ENCODE results near the gene TBX21. TPM values are rescaled to one million over a fixed set of nuclear protein-coding genes. Genes with fewer than 3 reads are reported as not detected.

The TBX21 gene
- total and polyA plus RNA-seq, 3 experiments from 2014 or later: 37.8 to 59.6 (median 39.8) TPM

DNA sequence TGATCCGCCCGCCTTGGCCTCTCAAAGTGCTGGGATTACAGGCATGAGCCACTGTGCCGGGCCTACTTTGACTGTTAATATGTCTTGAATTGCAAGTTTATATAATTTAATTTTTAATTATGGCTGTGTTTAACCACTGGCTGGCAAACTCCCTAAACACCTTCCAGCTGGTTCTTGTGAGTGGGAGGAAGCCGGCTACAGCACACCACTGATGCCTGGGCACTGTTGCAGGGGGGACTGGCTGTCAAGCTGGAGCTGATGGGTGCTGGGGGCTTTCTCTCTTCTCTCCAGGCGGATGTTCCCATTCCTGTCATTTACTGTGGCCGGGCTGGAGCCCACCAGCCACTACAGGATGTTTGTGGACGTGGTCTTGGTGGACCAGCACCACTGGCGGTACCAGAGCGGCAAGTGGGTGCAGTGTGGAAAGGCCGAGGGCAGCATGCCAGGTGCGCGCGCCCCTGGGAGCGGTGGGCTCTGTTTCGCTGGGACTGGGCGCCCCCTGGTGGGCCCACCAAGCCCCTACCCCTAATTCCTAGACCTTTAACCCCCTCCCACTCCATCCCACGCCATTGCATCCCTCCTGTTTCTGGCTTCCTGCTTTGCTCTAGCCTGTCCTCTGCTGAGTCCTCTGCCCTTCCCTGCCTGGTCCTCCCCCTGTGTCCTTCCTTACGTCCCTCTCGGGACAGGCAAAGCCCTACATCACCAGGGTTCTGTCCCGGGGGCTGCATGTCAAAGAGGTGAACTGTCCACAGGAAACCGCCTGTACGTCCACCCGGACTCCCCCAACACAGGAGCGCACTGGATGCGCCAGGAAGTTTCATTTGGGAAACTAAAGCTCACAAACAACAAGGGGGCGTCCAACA lies 9.5 kb downstream of the TBX21 start:
- ChIA-PET POLR2A (interaction anchor here (0.7 to 2.1 kb wide), 2 partner anchors 10 to 90 kb away, joined by 5 to 19 read pairs; partner anchors contain the start of gene TBX21), CTCF (interaction anchor here (0.7 to 8.7 kb wide), 9 partner anchors 10 to 79 kb away, joined by 3 to 77 read pairs (median 7); partner anchors contain the start of gene TBX21)
- DNase-seq: peak in 4 of 5 donors; percentile 43 to 69 (median 44)
- Histone ChIP-seq H3K4me3 (ENCODE audit: low read length) (no peak overlapping the region), H3K27me3 (ENCODE audit: insufficient read depth, low read length, poor library complexity, severe bottlenecking) (no peaks in the 10 kb centered on the region), H3K9me3 (ENCODE audit: low read length) (no peaks in the 10 kb centered on the region), H3K36me3 (ENCODE audit: insufficient read depth, low read length) (peaks cover 6% of the 10 kb centered on the region), H3K27ac (ENCODE audit: low read depth, low read length) (no peak overlapping the region), H3K4me1 (ENCODE audit: insufficient read depth, low read length) (peaks cover 22% of the 10 kb centered on the region)
- Mint-ChIP-seq H3K9me3 (no peaks in the 10 kb centered on the region), H3K4me1 (peaks cover 36 to 49% (median 43%) of the 10 kb centered on the region in 3 donors), H3K4me3 (peak overlapping the region; percentile 56 to 88 (median 74)), H3K27me3 (peaks cover 0 to 3% of the 10 kb centered on the region in 2 donors), H3K36me3 (peaks cover 0 to 52% (median 0%) of the 10 kb centered on the region in 3 donors), H3K27ac (peak overlapping the region; percentile 43 to 96 (median 92))

DNA sequence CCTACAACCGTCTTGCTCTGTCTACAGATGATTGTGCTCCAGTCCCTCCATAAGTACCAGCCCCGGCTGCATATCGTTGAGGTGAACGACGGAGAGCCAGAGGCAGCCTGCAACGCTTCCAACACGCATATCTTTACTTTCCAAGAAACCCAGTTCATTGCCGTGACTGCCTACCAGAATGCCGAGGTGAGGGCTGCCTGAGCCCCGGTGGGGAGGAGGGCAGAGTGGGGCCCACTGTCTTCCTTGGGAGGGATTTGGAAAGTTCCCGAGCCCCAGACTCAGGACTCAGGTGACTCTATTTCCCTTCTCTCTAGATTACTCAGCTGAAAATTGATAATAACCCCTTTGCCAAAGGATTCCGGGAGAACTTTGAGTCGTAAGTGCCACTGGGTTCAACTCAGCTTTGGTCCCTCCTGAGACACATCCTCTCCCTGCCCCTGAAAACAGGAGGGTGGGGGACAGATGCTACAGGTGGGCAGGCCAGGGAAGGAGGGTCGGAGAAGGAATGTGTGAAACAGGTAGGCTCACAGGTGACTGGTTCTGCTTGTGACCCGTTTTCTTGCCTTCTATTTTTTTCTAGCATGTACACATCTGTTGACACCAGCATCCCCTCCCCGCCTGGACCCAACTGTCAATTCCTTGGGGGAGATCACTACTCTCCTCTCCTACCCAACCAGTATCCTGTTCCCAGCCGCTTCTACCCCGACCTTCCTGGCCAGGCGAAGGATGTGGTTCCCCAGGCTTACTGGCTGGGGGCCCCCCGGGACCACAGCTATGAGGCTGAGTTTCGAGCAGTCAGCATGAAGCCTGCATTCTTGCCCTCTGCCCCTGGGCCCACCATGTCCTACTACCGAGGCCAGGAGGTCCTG lies 11.4 kb downstream of the TBX21 start:
- Histone ChIP-seq H3K36me3 (ENCODE audit: insufficient read depth, low read length) (peaks cover 6% of the 10 kb centered on the region), H3K4me3 (ENCODE audit: low read length) (no peak overlapping the region), H3K27ac (ENCODE audit: low read depth, low read length) (no peak overlapping the region), H3K27me3 (ENCODE audit: insufficient read depth, low read length, poor library complexity, severe bottlenecking) (no peaks in the 10 kb centered on the region), H3K4me1 (ENCODE audit: insufficient read depth, low read length) (peaks cover 22% of the 10 kb centered on the region), H3K9me3 (ENCODE audit: low read length) (no peaks in the 10 kb centered on the region)
- Mint-ChIP-seq H3K27ac (peak overlapping the region in 6 of 8 donors; percentile 66 to 94 (median 80)), H3K9me3 (no peaks in the 10 kb centered on the region), H3K4me1 (peaks cover 29 to 40% (median 29%) of the 10 kb centered on the region in 3 donors), H3K27me3 (peaks cover 0 to 3% of the 10 kb centered on the region in 2 donors), H3K4me3 (peak overlapping the region in 2 of 7 donors; percentile 39 to 45), H3K36me3 (peaks cover 0 to 52% (median 0%) of the 10 kb centered on the region in 3 donors)
- ChIA-PET POLR2A (interaction anchor here (1.6 kb wide), 1 partner anchor 11 kb away, joined by 3 read pairs; the partner anchor contains the start of gene TBX21), CTCF (interaction anchor here (8.7 kb wide), 1 partner anchor 45 kb away, joined by 77 read pairs; no protein-coding TSS in a partner anchor)
- DNase-seq: no peak

DNA sequence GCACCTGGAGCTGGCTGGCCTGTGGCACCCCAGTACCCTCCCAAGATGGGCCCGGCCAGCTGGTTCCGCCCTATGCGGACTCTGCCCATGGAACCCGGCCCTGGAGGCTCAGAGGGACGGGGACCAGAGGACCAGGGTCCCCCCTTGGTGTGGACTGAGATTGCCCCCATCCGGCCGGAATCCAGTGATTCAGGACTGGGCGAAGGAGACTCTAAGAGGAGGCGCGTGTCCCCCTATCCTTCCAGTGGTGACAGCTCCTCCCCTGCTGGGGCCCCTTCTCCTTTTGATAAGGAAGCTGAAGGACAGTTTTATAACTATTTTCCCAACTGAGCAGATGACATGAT lies 12.0 kb downstream of the TBX21 start:
- ChIA-PET POLR2A (interaction anchor here (1.6 kb wide), 1 partner anchor 12 kb away, joined by 3 read pairs; the partner anchor contains the start of gene TBX21), CTCF (interaction anchor here (0.6 to 8.7 kb wide), 2 partner anchors 11 to 45 kb away, joined by 3 to 77 read pairs; no protein-coding TSS in a partner anchor)
- peak overlapping the region in 1 of 8 donors; percentile 94 for H3K27ac Mint-ChIP-seq
- H3K36me3 Mint-ChIP-seq: peaks cover 0 to 52% (median 0%) of the 10 kb centered on the region in 3 donors
- no peak for DNase-seq
- Histone ChIP-seq H3K27me3 (ENCODE audit: insufficient read depth, low read length, poor library complexity, severe bottlenecking) (no peaks in the 10 kb centered on the region), H3K36me3 (ENCODE audit: insufficient read depth, low read length) (peaks cover 6% of the 10 kb centered on the region), H3K9me3 (ENCODE audit: low read length) (no peaks in the 10 kb centered on the region), H3K4me1 (ENCODE audit: insufficient read depth, low read length) (peaks cover 22% of the 10 kb centered on the region), H3K27ac (ENCODE audit: low read depth, low read length) (no peak overlapping the region), H3K4me3 (ENCODE audit: low read length) (no peak overlapping the region)
- peaks cover 0 to 3% of the 10 kb centered on the region in 2 donors for H3K27me3 Mint-ChIP-seq
- no peak overlapping the region for H3K4me3 Mint-ChIP-seq
- no peaks in the 10 kb centered on the region for H3K9me3 Mint-ChIP-seq
- H3K4me1 Mint-ChIP-seq: peaks cover 28 to 41% (median 29%) of the 10 kb centered on the region in 3 donors

DNA sequence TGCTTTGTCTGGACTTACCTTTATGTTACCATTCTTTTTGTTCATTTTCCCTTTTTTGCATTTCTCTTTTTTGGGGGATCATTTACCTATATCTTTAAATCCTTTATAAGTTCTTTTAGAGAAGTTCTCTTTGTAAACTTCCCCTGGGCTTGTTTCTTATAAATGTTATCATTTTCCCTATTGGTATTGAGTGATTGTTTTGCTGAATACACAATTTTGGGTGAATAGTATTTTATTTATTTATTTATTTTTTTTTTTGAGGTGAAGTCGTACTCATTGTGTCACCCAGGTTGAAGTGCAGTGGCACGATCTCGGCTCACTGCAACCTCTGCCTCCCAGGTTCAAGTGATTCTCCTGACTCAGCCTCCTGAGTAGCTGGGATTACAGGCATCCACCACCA lies 18.4 kb downstream of the TBX21 start:
- POLR2A ChIA-PET: no interaction called here
- Histone ChIP-seq H3K4me3 (ENCODE audit: low read length) (no peak overlapping the region), H3K4me1 (ENCODE audit: insufficient read depth, low read length) (no peaks in the 10 kb centered on the region), H3K27ac (ENCODE audit: low read depth, low read length) (no peak overlapping the region), H3K36me3 (ENCODE audit: insufficient read depth, low read length) (no peaks in the 10 kb centered on the region), H3K27me3 (ENCODE audit: insufficient read depth, low read length, poor library complexity, severe bottlenecking) (no peaks in the 10 kb centered on the region), H3K9me3 (ENCODE audit: low read length) (no peaks in the 10 kb centered on the region)
- no peak for DNase-seq
- Mint-ChIP-seq H3K36me3 (peaks cover 0 to 12% (median 0%) of the 10 kb centered on the region in 3 donors), H3K4me3 (no peak overlapping the region), H3K9me3 (peaks cover 0 to 2% (median 0%) of the 10 kb centered on the region in 5 donors), H3K27me3 (no peaks in the 10 kb centered on the region), H3K27ac (peak overlapping the region in 4 of 8 donors; percentile 6 to 81 (median 62)), H3K4me1 (peaks cover 0 to 11% (median 8%) of the 10 kb centered on the region in 3 donors)
- CTCF ChIA-PET: interaction anchor here (1.2 to 1.5 kb wide), 2 partner anchors 18 to 19 kb away, joined by 3 to 5 read pairs; partner anchors contain the start of gene TBX21

DNA sequence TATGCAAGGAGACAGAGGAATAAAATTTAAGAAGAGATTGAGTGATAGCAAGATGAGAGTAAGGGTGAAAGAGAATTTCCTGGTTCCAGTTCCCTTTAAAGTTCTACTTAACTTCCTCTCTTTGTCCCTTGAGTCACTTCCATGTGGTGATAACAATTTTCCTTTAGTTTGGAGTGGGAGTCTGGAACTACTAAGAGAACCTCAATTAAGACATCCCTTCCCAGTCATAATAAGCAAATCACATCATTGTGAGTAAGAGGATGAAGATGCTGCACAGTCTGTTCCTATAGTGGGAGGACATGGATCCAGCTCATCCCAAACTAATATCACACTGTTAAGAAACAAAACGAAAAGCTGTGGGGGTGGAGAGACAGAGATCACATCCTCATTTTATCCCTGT lies 24.4 kb downstream of the TBX21 start:
- H3K36me3 Mint-ChIP-seq: peaks cover 0 to 17% (median 3%) of the 10 kb centered on the region in 3 donors
- H3K27ac Mint-ChIP-seq: peak overlapping the region in 2 of 8 donors; percentile 26 to 51
- H3K4me3 ChIP-seq (ENCODE audit: low read length): no peak overlapping the region
- H3K4me3 Mint-ChIP-seq: no peak overlapping the region
- H3K36me3 ChIP-seq (ENCODE audit: insufficient read depth, low read length): no peaks in the 10 kb centered on the region
- peaks cover 5% of the 10 kb centered on the region for H3K9me3 ChIP-seq (ENCODE audit: low read length)
- DNase-seq: no peak
- peaks cover 0 to 10% (median 4%) of the 10 kb centered on the region in 3 donors for H3K4me1 Mint-ChIP-seq
- no peaks in the 10 kb centered on the region for H3K27me3 ChIP-seq (ENCODE audit: insufficient read depth, low read length, poor library complexity, severe bottlenecking)
- H3K9me3 Mint-ChIP-seq: peaks cover 15 to 24% (median 21%) of the 10 kb centered on the region in 5 donors
- CTCF ChIA-PET: interaction anchor here (0.8 to 1.1 kb wide), 2 partner anchors 24 to 41 kb away, joined by 3 read pairs; partner anchors contain the start of gene TBX21
- POLR2A ChIA-PET: interaction anchor here (1.4 kb wide), 1 partner anchor 24 kb away, joined by 3 read pairs; the partner anchor contains the start of gene TBX21
- no peaks in the 10 kb centered on the region for H3K27me3 Mint-ChIP-seq
- H3K27ac ChIP-seq (ENCODE audit: low read depth, low read length): no peak overlapping the region
- no peaks in the 10 kb centered on the region for H3K4me1 ChIP-seq (ENCODE audit: insufficient read depth, low read length)

DNA sequence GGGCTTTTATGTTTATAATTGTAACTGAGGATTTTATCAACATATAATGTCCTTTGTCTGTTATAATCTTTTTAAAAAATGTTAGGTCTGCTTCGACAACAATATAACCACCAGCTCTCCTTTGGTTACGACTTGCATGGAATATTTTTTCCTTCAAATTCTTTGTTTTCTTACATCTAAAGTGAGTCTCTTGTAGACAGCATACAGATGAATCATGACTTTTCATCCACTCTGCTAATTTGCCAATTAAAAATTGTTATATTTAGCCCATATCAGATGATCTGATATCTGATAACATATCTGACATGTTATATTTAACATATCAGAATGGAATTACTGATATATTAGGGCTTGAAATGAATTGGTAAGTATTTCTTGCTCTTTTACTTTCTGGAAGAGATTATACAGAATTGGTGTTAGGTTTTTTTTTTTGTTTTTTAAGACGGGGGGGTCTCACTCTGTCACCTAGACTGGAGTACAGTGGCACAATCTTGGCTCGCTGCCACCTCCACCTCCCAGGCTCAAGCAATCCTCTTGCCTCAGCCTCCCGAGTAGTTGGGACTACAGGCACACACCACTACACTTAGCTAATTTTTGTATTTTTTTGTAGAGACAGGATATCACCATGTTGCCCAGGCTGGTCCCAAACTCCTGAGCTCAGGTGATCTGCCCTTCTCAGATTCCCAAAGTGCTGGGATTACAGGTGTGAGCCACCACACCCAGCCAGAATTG lies 27.5 kb downstream of the TBX21 start:
- no peaks in the 10 kb centered on the region for H3K36me3 ChIP-seq (ENCODE audit: insufficient read depth, low read length)
- Mint-ChIP-seq H3K27ac (no peak overlapping the region), H3K9me3 (peaks cover 12 to 24% (median 21%) of the 10 kb centered on the region in 5 donors), H3K4me3 (no peak overlapping the region), H3K36me3 (peaks cover 0 to 17% (median 3%) of the 10 kb centered on the region in 3 donors), H3K4me1 (peaks cover 19 to 23% (median 23%) of the 10 kb centered on the region in 3 donors), H3K27me3 (no peaks in the 10 kb centered on the region)
- POLR2A ChIA-PET: interaction anchor here (0.7 kb wide), 1 partner anchor 25 kb away, joined by 12 read pairs; no protein-coding TSS in a partner anchor
- no peak for DNase-seq
- no peak overlapping the region for H3K4me3 ChIP-seq (ENCODE audit: low read length)
- H3K4me1 ChIP-seq (ENCODE audit: insufficient read depth, low read length): peaks cover 16% of the 10 kb centered on the region
- H3K27me3 ChIP-seq (ENCODE audit: insufficient read depth, low read length, poor library complexity, severe bottlenecking): no peaks in the 10 kb centered on the region
- H3K27ac ChIP-seq (ENCODE audit: low read depth, low read length): no peak overlapping the region
- CTCF ChIA-PET: no interaction called here
- peaks cover 5% of the 10 kb centered on the region for H3K9me3 ChIP-seq (ENCODE audit: low read length)

DNA sequence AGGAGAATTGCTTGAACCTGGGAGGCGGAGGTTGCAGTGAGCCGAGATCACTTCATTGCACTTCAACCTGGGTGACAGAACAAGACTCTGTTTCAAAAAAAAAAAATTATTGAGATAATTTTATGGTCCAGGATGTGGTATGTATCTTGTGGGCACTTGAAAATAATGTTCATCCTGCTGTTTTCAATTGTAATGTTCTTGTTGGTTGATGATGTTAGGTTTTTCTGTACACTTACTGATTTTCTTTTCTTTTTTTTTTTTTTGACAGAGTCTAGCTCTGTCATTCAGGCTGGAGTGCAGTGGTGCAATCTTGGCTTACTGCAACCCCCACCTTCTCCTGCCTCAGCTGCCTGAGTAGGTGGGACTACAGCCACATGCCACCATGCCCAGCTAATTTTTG lies 29.7 kb downstream of the TBX21 start:
- Mint-ChIP-seq H3K9me3 (peaks cover 12 to 24% (median 21%) of the 10 kb centered on the region in 5 donors), H3K4me1 (peaks cover 19 to 23% (median 23%) of the 10 kb centered on the region in 3 donors), H3K27me3 (no peaks in the 10 kb centered on the region), H3K4me3 (peak overlapping the region in 3 of 7 donors; percentile 28 to 60 (median 29)), H3K36me3 (peaks cover 0 to 17% (median 3%) of the 10 kb centered on the region in 3 donors), H3K27ac (peak overlapping the region in 1 of 8 donors; percentile 5)
- Histone ChIP-seq H3K4me3 (ENCODE audit: low read length) (no peak overlapping the region), H3K36me3 (ENCODE audit: insufficient read depth, low read length) (no peaks in the 10 kb centered on the region), H3K9me3 (ENCODE audit: low read length) (peaks cover 5% of the 10 kb centered on the region), H3K27ac (ENCODE audit: low read depth, low read length) (no peak overlapping the region), H3K4me1 (ENCODE audit: insufficient read depth, low read length) (peaks cover 16% of the 10 kb centered on the region), H3K27me3 (ENCODE audit: insufficient read depth, low read length, poor library complexity, severe bottlenecking) (no peaks in the 10 kb centered on the region)
- ChIA-PET POLR2A (interaction anchor here (0.6 to 1.6 kb wide), 4 partner anchors 11 to 208 kb away, joined by 3 to 9 read pairs (median 4); partner anchors contain the start of gene TBX21), CTCF (interaction anchor here (0.6 to 2.1 kb wide), 3 partner anchors 9 to 640 kb away, joined by 3 to 7 read pairs (median 3); no protein-coding TSS in a partner anchor)
- DNase-seq: peak in 1 of 5 donors; percentile 55
